Left lobe of liver (tissue), 2 donors: ENCODE data around the gene SLC22A17. TPM values are rescaled to one million over a fixed set of nuclear protein-coding genes. Genes with fewer than 3 reads are reported as not detected.
"Not testable (repeated sequence)": the region's sequence is repeated elsewhere in the genome, so short reads cannot be mapped to it uniquely, and the experiment has no call there.

Experiments used
- ATAC-seq: fragments of 200-7000 bp; cut with Tn5 transposase; one replicate; pipeline ENCODE4 v1.9.1; 2020; ENCODE audit warnings: mild to moderate bottlenecking, moderate library complexity
- DNase-seq: peaks from one replicate; pipeline ENCODE4 v3.0.0-alpha.2; 2020; ENCODE audit warnings: low spot score
- total RNA-seq: library from RNA; stranded (reverse); gene quantifications from one replicate; pipeline ENCODE4 v1.2.1, GENCODE V29; 2021
- donor health status: DM: no; HTN: no; CAD: no; lungs with moderate emphysema.
- donor health status: DM: no; HTN: yes; CAD: no.

The SLC22A17 gene
- total RNA-seq = 3.6 TPM

- no peak for DNase-seq
- ATAC-seq = peak; percentile 87
Observed at GRCh38 chr14:23352506-23353432, at the start of gene SLC22A17. SLC22A17 (minus strand) TSS chr14:23352887.

GRCh38 chr14:23401291-23401690, 48.6 kb upstream of the SLC22A17 start:
- DNase-seq = no peak
- ATAC-seq = no peak

GRCh38 chr14:23400496-23401149, 47.9 kb upstream of the SLC22A17 start:
- not testable (repeated sequence) for DNase-seq, ATAC-seq

DNA sequence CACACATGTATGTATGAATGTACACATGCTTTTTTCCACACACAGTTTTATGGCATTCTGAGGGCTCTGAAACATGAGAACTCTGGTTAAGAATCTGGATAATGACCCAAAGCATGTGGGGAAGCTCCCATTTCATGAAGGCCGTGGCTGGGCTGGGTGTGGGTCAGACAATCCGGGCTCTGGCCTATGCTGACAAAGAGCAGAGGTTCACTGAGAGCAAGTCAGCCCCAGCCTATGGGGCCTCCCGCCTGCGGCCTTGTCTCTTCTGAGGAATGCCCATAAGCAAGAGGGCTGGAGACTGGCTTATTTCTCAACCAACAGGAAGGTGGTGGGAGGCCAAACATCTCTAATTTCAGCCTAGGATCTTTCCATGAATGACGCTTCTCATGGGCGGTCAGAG, 46.9 kb upstream of the SLC22A17 start:
- no peak for DNase-seq
- ATAC-seq = no peak

DNA sequence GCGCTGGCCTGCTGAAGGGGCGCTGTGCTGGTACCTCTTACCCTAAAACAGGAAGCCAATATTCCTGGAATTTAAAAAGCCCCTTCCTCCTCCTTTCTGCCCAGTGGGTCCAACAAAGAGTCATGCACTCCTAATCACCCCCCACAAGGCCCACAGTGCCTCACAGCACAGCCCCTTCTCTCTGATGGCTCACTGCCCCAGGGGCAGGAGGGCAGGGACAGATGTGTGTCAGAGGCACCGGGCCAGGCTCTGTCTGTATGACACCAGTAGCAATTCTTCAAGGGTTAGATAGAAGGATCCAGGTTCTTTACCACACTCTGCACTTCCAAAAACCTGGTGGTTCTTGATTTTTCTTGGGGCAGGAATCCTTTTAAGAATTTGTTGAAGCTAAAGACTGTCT, 46.4 kb upstream of the SLC22A17 start:
- ATAC-seq (no peak), DNase-seq (no peak)

GRCh38 chr14:23398348-23398747, 45.7 kb upstream of the SLC22A17 start:
- ATAC-seq = no peak

GRCh38 chr14:23396781-23397407, 44.2 kb upstream of the SLC22A17 start:
- ATAC-seq (no peak), DNase-seq (no peak)

More at GRCh38 chr14:23398348-23398747, 45.7 kb upstream of the SLC22A17 start:
- no peak for DNase-seq

GRCh38 chr14:23396126-23396525, 43.4 kb upstream of the SLC22A17 start:
- no peak for ATAC-seq
- no peak for DNase-seq

DNA sequence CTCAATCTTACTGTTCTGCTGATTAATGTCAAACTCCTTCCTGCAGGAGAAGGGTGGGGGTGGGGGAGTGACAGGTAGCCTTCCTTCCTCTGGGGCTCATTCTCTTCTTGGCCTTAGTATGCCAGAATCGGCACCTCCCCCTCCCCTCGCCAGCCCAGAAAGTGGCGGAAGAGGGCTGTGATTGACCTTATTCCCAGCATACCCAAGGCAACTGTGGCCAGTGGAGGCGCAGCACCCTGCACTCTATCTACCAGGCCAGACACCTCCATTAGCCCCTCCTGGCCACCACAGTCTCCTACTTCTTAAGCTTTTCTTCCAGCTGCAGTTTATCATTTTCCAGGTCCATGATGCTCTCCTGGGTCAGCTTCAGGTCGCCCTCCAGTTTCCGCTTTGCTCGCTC, 39.9 kb upstream of the SLC22A17 start:
- no peak for DNase-seq
- no peak for ATAC-seq

GRCh38 chr14:23389871-23390270, 37.2 kb upstream of the SLC22A17 start:
- ATAC-seq, DNase-seq: not testable (repeated sequence)

GRCh38 chr14:23389396-23389795, 36.7 kb upstream of the SLC22A17 start:
- no peak for ATAC-seq
- DNase-seq = no peak

GRCh38 chr14:23388996-23389395, 36.3 kb upstream of the SLC22A17 start:
- ATAC-seq = no peak

DNA sequence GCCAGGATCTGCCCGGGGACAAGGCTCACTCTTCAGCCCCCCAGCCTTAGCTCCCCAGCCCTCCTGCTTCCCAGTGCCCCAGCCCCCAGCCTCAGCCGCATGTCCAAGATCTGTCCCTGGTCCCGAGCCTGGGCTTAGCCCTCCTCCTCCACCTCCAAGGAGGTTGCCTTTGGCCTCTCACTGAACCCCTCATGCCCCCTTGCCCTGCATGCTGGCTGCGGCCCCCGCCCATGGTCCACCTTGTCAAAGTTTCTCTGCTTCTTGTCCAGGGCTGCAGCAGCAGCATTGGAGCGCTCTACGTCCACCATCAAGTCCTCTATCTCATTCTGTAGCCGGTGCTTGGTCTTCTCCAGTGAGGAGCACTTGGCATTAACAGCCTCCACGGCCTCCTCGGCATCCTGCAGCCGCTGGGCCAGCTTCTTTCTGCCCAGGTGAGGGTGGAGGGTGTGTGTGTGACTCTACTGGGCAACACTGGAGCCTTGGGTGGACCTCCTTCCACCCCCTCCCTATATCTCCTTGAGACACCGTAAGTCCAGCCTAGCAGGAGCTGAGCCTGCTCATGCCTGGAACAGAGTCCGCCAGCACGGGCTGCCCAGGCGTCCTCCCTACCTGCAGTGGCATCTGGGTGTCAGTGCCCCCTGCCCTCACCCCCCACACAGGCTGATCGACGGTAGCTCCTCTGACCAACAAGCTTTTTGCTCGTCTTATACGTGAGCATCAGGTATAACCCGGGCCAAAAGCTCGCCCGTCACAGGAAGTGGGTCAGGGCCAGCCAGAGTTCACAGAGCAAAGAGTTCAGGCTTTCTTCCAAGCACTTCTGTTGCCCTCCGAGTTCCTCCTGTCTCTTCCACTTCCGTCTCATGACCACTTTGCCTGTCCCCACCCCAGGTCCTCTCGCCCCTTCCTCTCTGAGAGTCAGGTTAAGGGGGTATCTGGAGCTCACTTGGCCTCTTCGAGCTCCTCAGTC, 35.5 kb upstream of the SLC22A17 start:
- no peak for ATAC-seq

More at GRCh38 chr14:23388996-23389395, 36.3 kb upstream of the SLC22A17 start:
- DNase-seq = no peak

GRCh38 chr14:23386999-23387398, 34.3 kb upstream of the SLC22A17 start:
- DNase-seq (no peak), ATAC-seq (no peak)

More for the DNA sequence above, 35.5 kb upstream of the SLC22A17 start:
- no peak for DNase-seq

GRCh38 chr14:23386266-23386657, 33.6 kb upstream of the SLC22A17 start:
- not testable (repeated sequence) for ATAC-seq, DNase-seq

DNA sequence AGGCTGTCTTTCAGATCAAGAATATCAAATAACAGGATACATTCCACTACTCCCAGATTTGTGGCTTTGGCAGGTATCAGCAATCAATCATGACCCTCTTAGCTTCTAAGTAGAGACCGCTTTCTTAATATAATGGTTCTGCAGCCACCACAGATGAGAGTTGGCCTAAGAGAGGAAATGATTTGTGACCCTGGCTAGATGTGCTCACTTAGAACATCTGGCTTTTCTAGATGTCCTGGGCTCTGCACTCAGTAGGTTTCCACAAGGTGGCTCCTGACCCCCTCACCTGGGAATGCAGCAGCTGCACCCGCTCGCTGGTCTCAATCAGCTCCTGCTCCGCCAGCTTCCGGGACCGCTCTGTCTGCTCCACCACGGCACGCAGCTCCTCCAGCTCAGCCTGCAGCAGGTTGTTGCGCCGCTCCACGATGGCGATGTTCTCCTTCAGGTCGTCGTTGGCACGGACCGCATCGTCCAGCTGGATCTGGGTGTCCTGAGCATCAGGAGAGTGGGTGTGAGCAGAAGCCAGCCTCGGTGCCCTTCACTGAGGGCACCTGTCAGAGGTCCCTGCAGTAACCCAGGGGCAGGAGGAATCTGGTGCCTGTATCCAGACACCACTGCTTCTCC, 33.1 kb upstream of the SLC22A17 start:
- ATAC-seq (no peak), DNase-seq (no peak)

DNA sequence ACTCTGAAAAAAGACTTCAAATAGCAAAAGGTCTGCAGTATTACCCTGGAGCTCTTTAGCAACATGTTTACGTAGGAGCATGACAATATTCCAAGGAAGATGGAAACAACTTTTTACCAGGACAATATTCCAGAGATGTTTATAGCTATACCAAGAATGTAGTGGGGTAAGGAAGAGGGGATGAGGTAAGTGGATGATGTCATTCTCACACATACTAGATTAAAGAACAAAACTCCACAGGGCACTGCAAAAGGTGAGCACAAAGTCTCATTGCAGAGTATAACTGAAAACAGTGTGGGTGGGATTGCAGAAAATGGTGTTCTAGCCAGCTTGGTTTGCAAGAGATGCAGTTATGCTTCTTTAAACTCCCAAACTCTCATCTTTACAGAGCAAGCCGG, 32.6 kb upstream of the SLC22A17 start:
- DNase-seq = no peak
- ATAC-seq = no peak

GRCh38 chr14:23384364-23385080, 31.8 kb upstream of the SLC22A17 start:
- DNase-seq (no peak), ATAC-seq (no peak)
